SK-N-SH treated with all-trans-retinoic acid at 6 μM for 48 hours (cell line): Measurements from ENCODE around the gene PTPRG.

Experiments
- ZNF70 ChIP-seq: fragments of 450-650 bp; formaldehyde crosslinking; IDR thresholded peaks from 2 replicates; pipeline ENCODE4 v1.5.0; 2020; ENCODE audit warnings: mild to moderate bottlenecking, moderate library complexity
- TF ChIP-seq, protein P1 (sequence below): fragments of 250-450 bp; sonication (Bioruptor Pico); IDR thresholded peaks from 2 replicates; pipeline ENCODE4 v1.8.0; 2020; ENCODE audit warnings: mild to moderate bottlenecking, moderate library complexity, borderline replicate concordance

DNA sequence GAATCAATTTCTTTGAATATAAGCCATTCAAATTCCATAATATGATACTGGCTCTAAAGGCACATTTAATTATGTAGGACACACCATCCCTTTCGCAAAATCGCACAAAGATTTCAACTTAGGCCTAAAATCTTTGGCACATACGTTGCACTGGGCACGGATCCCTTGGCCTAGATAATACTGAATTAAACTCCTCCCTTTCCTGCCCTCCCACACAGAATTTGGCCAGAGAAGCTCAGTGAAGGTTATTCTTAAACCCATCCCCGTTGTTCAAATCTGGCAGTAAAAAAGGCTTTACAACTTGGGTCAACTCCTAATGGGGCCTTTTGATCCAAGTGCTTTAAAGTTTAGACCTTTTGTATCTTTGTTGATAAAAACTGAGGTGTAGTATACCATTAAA is 247.2 kb downstream of the PTPRG start:
- TF ChIP-seq, protein P1, sequence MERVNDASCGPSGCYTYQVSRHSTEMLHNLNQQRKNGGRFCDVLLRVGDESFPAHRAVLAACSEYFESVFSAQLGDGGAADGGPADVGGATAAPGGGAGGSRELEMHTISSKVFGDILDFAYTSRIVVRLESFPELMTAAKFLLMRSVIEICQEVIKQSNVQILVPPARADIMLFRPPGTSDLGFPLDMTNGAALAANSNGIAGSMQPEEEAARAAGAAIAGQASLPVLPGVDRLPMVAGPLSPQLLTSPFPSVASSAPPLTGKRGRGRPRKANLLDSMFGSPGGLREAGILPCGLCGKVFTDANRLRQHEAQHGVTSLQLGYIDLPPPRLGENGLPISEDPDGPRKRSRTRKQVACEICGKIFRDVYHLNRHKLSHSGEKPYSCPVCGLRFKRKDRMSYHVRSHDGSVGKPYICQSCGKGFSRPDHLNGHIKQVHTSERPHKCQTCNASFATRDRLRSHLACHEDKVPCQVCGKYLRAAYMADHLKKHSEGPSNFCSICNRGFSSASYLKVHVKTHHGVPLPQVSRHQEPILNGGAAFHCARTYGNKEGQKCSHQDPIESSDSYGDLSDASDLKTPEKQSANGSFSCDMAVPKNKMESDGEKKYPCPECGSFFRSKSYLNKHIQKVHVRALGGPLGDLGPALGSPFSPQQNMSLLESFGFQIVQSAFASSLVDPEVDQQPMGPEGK (CRISPR knock-in tag), result no peak
- no peak for TF ChIP-seq ZNF70 (CRISPR knock-in tag)
